T-helper 9 cell (primary cell): ENCODE data around the gene PEX26.
"Not testable (repeated sequence)": the region's sequence is repeated elsewhere in the genome, so short reads cannot be mapped to it uniquely, and the experiment has no call there.

Experiments
- DNase-seq: peaks from one replicate; pipeline ENCODE4 v3.0.0-alpha.2; 2020

PEX26 gene

GRCh38 chr22:18056807-18057474 is 20.8 kb upstream of the PEX26 start:
- DNase-seq, result no peak

GRCh38 chr22:18057568-18058209 is 20.1 kb upstream of the PEX26 start:
- no peak for DNase-seq

GRCh38 chr22:18058371-18059093 is 19.3 kb upstream of the PEX26 start:
- no peak for DNase-seq

- no peak for DNase-seq
Measured at GRCh38 chr22:18059094-18059417, 18.7 kb upstream of the PEX26 start.

- DNase-seq, result no peak
Measured at GRCh38 chr22:18059473-18059872, 18.3 kb upstream of the PEX26 start.

- no peak for DNase-seq
Measured at GRCh38 chr22:18059991-18060390, 17.8 kb upstream of the PEX26 start.

- DNase-seq, result no peak
Measured at GRCh38 chr22:18060646-18061620, 16.9 kb upstream of the PEX26 start.

- no peak for DNase-seq
Measured at GRCh38 chr22:18062421-18062820, 15.4 kb upstream of the PEX26 start.

- no peak for DNase-seq
Measured at GRCh38 chr22:18063306-18063705, 14.5 kb upstream of the PEX26 start.

GRCh38 chr22:18063715-18064114 is 14.1 kb upstream of the PEX26 start:
- DNase-seq, result not testable (repeated sequence)

- no peak for DNase-seq
Measured at GRCh38 chr22:18064636-18065035, 13.2 kb upstream of the PEX26 start.

- no peak for DNase-seq
Measured at GRCh38 chr22:18065256-18065655, 12.5 kb upstream of the PEX26 start.

GRCh38 chr22:18066181-18066859 is 11.5 kb upstream of the PEX26 start:
- no peak for DNase-seq

- no peak for DNase-seq
Measured at GRCh38 chr22:18067121-18067520, 10.7 kb upstream of the PEX26 start.

- DNase-seq, result no peak
Measured at GRCh38 chr22:18067548-18068341, 10.0 kb upstream of the PEX26 start.

- no peak for DNase-seq
Measured at GRCh38 chr22:18068381-18068988, 9.3 kb upstream of the PEX26 start.

- no peak for DNase-seq
Measured at GRCh38 chr22:18069041-18069440, 8.7 kb upstream of the PEX26 start.

GRCh38 chr22:18070041-18070440 is 7.7 kb upstream of the PEX26 start:
- DNase-seq, result no peak

- DNase-seq, result no peak
Measured at GRCh38 chr22:18070556-18071306, 7.1 kb upstream of the PEX26 start.

- DNase-seq, result not testable (repeated sequence)
Measured at GRCh38 chr22:18071307-18071967, 6.4 kb upstream of the PEX26 start.
